ENCODE results near the gene PSTPIP1. TPM values are rescaled to one million over a fixed set of nuclear protein-coding genes. Genes with fewer than 3 reads are reported as not detected.

The PSTPIP1 gene
- total and polyA plus RNA-seq, 2 of the 13 experiments (the other 11 are each of a cell fraction or from before 2014, with no cell fraction given): 4.4 to 8.7 TPM

DNA sequence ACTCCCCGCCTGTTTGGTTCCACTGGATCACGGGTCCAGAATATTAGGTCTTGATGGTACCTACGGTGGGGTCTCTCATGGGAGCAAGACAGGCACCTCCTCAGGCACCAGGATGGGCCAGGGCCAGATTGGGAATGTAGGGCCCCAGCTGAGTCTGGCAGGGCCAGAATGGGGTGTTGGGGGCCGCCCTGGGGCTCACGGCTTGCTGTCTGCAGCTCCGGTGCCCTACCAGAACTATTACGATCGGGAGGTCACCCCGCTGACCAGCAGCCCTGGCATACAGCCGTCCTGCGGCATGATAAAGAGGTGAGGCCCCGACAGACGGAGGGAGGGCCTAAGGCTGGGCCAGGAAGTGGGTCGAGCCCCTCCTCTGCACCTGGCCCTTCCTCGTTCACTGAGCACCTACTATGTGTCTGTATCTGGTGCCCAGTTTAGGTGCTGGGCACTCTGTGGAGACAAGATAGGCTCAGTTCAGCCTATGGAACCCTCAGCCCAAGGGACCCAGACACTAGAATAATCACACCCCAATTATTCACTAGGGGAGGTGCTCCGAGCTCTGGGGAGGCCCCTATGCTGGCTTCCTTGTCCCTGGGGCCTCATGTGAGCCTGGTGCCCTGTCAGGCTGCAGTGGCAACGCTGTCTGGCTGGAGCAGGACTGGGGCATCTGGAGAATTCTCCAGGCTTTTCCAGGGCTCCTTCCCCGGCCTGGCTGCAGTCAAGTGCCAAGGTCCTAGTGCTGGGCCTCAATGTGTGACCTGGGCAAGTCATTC is 37.9 kb downstream of the PSTPIP1 start (continued):
- TF ChIP-seq, protein P1, sequence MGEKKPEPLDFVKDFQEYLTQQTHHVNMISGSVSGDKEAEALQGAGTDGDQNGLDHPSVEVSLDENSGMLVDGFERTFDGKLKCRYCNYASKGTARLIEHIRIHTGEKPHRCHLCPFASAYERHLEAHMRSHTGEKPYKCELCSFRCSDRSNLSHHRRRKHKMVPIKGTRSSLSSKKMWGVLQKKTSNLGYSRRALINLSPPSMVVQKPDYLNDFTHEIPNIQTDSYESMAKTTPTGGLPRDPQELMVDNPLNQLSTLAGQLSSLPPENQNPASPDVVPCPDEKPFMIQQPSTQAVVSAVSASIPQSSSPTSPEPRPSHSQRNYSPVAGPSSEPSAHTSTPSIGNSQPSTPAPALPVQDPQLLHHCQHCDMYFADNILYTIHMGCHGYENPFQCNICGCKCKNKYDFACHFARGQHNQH (CRISPR knock-in tag; IDR thresholded peaks at IDR 0.05): no peak
- TF ChIP-seq ZNF512 (CRISPR knock-in tag; IDR thresholded peaks at IDR 0.05) (no peak), CREB1 (IDR thresholded peaks at IDR 0.05) (no peak), CREB1 (CRISPR knock-in tag; IDR thresholded peaks at IDR 0.05) (no peak), ZNF460 (CRISPR knock-in tag; IDR thresholded peaks at IDR 0.05; ENCODE audit: borderline replicate concordance) (no peak), ATRX (CRISPR knock-in tag; IDR thresholded peaks at IDR 0.05; ENCODE audit: borderline replicate concordance) (no peak), RCOR2 (CRISPR knock-in tag; IDR thresholded peaks at IDR 0.05) (no peak), ZXDC (CRISPR knock-in tag; IDR thresholded peaks at IDR 0.05) (no peak), ZKSCAN1 (IDR thresholded peaks at IDR 0.05; ENCODE audit: low read length) (peak; percentile 83; the same call in 1 of the 2 replicates), AKAP8 (CRISPR knock-in tag; IDR thresholded peaks at IDR 0.05) (0 out of 2 replicates have a peak, but pooled peaks have one; percentile 4), ZNF891 (CRISPR knock-in tag; IDR thresholded peaks at IDR 0.05) (no peak), GATA4 (IDR thresholded peaks at IDR 0.05; ENCODE audit: borderline replicate concordance, low read depth) (no peak), ZNF567 (CRISPR knock-in tag; IDR thresholded peaks at IDR 0.05; ENCODE audit: borderline replicate concordance) (no peak), ZNF292 (CRISPR knock-in tag; IDR thresholded peaks at IDR 0.05; ENCODE audit: borderline replicate concordance, low read depth) (no peak), IRF9 (CRISPR knock-in tag; IDR thresholded peaks at IDR 0.05; ENCODE audit: borderline replicate concordance) (no peak), KDM3A (CRISPR knock-in tag; IDR thresholded peaks at IDR 0.05; ENCODE audit: low read depth) (no peak), NFYC (CRISPR knock-in tag; IDR thresholded peaks at IDR 0.05) (no peak)
- TF ChIP-seq, protein P2, sequence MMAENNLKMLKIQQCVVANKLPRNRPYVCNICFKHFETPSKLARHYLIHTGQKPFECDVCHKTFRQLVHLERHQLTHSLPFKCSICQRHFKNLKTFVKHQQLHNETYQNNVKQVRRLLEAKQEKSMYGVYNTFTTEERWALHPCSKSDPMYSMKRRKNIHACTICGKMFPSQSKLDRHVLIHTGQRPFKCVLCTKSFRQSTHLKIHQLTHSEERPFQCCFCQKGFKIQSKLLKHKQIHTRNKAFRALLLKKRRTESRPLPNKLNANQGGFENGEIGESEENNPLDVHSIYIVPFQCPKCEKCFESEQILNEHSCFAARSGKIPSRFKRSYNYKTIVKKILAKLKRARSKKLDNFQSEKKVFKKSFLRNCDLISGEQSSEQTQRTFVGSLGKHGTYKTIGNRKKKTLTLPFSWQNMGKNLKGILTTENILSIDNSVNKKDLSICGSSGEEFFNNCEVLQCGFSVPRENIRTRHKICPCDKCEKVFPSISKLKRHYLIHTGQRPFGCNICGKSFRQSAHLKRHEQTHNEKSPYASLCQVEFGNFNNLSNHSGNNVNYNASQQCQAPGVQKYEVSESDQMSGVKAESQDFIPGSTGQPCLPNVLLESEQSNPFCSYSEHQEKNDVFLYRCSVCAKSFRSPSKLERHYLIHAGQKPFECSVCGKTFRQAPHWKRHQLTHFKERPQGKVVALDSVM (CRISPR knock-in tag; IDR thresholded peaks at IDR 0.05): no peak
- TF ChIP-seq, protein P3, sequence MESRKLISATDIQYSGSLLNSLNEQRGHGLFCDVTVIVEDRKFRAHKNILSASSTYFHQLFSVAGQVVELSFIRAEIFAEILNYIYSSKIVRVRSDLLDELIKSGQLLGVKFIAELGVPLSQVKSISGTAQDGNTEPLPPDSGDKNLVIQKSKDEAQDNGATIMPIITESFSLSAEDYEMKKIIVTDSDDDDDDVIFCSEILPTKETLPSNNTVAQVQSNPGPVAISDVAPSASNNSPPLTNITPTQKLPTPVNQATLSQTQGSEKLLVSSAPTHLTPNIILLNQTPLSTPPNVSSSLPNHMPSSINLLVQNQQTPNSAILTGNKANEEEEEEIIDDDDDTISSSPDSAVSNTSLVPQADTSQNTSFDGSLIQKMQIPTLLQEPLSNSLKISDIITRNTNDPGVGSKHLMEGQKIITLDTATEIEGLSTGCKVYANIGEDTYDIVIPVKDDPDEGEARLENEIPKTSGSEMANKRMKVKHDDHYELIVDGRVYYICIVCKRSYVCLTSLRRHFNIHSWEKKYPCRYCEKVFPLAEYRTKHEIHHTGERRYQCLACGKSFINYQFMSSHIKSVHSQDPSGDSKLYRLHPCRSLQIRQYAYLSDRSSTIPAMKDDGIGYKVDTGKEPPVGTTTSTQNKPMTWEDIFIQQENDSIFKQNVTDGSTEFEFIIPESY (CRISPR knock-in tag; IDR thresholded peaks at IDR 0.05): no peak

Measured in HepG2 (cell line).